Ishikawa (cell line): ENCODE measurements around the gene C1R.

Source experiments
- CEBPB ChIP-seq: IDR thresholded peaks from 2 replicates; pipeline ENCODE4 v1.6.1; 2012
- CREB1 ChIP-seq: IDR thresholded peaks from 2 replicates; pipeline ENCODE4 v1.6.1; 2012; ENCODE audit warnings: low read depth
- EP300 ChIP-seq: IDR thresholded peaks from 2 replicates; pipeline ENCODE4 v1.6.1; 2012; ENCODE audit warnings: borderline replicate concordance
- RAD21 ChIP-seq: IDR thresholded peaks from 2 replicates; pipeline ENCODE4 v1.6.1; 2012; ENCODE audit warnings: low read depth
- TCF12 ChIP-seq: IDR thresholded peaks from 2 replicates; pipeline ENCODE4 v1.6.1; 2012; ENCODE audit warnings: low read depth
- TEAD4 ChIP-seq: IDR thresholded peaks from 2 replicates; pipeline ENCODE4 v1.6.1; 2012
- YY1 ChIP-seq: IDR thresholded peaks from 2 replicates; pipeline ENCODE4 v1.6.1; 2012; ENCODE audit warnings: low read depth
- ZBTB7A ChIP-seq: IDR thresholded peaks from 2 replicates; pipeline ENCODE4 v1.6.1; 2012; ENCODE audit warnings: low read depth
- TF ChIP-seq, protein P1 (sequence below): IDR thresholded peaks from 2 replicates; pipeline ENCODE4 v1.6.1; 2012
- TF ChIP-seq, protein P2 (sequence below): IDR thresholded peaks from 2 replicates; pipeline ENCODE4 v1.6.1; 2012; ENCODE audit warnings: low read depth, mild to moderate bottlenecking

DNA sequence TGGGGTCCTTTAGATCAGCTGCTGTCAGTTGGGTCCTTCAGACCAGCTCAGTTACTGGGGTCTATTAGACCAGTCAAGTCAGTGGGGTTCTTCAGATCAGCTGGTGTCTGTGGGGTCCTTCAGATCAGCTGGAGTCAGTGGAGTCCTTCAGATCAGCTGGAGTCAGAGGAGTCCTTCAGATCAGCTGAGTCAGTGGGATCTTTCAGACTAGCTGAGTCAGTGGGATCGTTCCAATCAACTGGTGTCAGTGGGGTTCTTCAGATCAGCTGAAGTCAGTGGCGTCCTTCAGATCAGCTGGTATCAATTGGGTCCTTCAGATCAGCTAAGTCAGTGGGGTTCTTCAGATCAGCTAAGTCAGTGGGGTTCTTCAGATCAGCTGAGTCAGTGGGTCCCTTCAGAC lies 59.3 kb downstream of the C1R start:
- TF ChIP-seq EP300: no peak
- no peak for TF ChIP-seq RAD21
- TF ChIP-seq CREB1: no peak
- TF ChIP-seq, protein P1, sequence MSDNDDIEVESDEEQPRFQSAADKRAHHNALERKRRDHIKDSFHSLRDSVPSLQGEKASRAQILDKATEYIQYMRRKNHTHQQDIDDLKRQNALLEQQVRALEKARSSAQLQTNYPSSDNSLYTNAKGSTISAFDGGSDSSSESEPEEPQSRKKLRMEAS: no peak
- no peak for TF ChIP-seq YY1
- no peak for TF ChIP-seq ZBTB7A
- TF ChIP-seq, protein P2, sequence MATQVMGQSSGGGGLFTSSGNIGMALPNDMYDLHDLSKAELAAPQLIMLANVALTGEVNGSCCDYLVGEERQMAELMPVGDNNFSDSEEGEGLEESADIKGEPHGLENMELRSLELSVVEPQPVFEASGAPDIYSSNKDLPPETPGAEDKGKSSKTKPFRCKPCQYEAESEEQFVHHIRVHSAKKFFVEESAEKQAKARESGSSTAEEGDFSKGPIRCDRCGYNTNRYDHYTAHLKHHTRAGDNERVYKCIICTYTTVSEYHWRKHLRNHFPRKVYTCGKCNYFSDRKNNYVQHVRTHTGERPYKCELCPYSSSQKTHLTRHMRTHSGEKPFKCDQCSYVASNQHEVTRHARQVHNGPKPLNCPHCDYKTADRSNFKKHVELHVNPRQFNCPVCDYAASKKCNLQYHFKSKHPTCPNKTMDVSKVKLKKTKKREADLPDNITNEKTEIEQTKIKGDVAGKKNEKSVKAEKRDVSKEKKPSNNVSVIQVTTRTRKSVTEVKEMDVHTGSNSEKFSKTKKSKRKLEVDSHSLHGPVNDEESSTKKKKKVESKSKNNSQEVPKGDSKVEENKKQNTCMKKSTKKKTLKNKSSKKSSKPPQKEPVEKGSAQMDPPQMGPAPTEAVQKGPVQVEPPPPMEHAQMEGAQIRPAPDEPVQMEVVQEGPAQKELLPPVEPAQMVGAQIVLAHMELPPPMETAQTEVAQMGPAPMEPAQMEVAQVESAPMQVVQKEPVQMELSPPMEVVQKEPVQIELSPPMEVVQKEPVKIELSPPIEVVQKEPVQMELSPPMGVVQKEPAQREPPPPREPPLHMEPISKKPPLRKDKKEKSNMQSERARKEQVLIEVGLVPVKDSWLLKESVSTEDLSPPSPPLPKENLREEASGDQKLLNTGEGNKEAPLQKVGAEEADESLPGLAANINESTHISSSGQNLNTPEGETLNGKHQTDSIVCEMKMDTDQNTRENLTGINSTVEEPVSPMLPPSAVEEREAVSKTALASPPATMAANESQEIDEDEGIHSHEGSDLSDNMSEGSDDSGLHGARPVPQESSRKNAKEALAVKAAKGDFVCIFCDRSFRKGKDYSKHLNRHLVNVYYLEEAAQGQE: no peak
- no peak for TF ChIP-seq CEBPB
- no peak for TF ChIP-seq TCF12
- TF ChIP-seq TEAD4: no peak
